Lower lobe of right lung (tissue), 2 donors: ENCODE measurements around the gene TLL1. TPM values are rescaled to one million over a fixed set of nuclear protein-coding genes. Genes with fewer than 3 reads are reported as not detected.

Experiments used
- ATAC-seq, 2 donors: fragments of 200-7000 bp; cut with Tn5 transposase; one replicate each; pipeline ENCODE4 v1.9.1; 2020 to 2022; ENCODE audit warnings: mild to moderate bottlenecking in 2 of 2, moderate library complexity in 2 of 2
- DNase-seq: peaks from one replicate; pipeline ENCODE4 v3.0.0-alpha.2; 2020
- H3K27ac ChIP-seq: fragments of 200-600 bp; one replicate; pipeline ENCODE4 v1.8.0; 2022
- H3K27me3 ChIP-seq: fragments of 200-600 bp; one replicate; pipeline ENCODE4 v1.8.0; 2022; ENCODE audit warnings: low read depth
- H3K36me3 ChIP-seq: fragments of 200-600 bp; one replicate; pipeline ENCODE4 v1.8.0; 2022; ENCODE audit warnings: mild to moderate bottlenecking
- H3K4me1 ChIP-seq: fragments of 200-600 bp; one replicate; pipeline ENCODE4 v1.8.0; 2022
- H3K4me3 ChIP-seq: fragments of 200-600 bp; one replicate; pipeline ENCODE4 v1.8.0; 2022; ENCODE audit warnings: mild to moderate bottlenecking
- H3K9me3 ChIP-seq: fragments of 200-600 bp; one replicate; pipeline ENCODE4 v1.8.0; 2022
- intact Hi-C: fragments of 100-400 bp; cut with DNase I; formaldehyde crosslinking; loops from one replicate; pipeline ENCODE4 v1.11.0; 2022
- long read RNA-seq: library from polyadenylated mRNA; unstranded; transcript quantifications from one replicate; pipeline ENCODE4 v2.0.0, GENCODE V29; 2021
- total RNA-seq: library from RNA; stranded (reverse); fragmentation: NEBNext Ultra II Directional; extraction: Animal tissue kit (Norgen Biotek cat#: 25700); gene quantifications from one replicate; pipeline ENCODE4 v1.2.1, GENCODE V29; 2021
- TF ChIP-seq, protein P1 (sequence below): fragments of 200-600 bp; IDR thresholded peaks from one replicate; pipeline ENCODE4 v1.8.0; 2022; ENCODE audit warnings: antibody characterized with exemption, mild to moderate bottlenecking
- donor health status: DM: no; HTN: yes; CAD: no; lungs with severe emphysema.

TLL1 gene
- 4.7 TPM for total RNA-seq
- long read RNA-seq, partial matches to known transcripts = 1 of 3 reads
- long read RNA-seq, other reads (novel, unspliced or antisense) = 2 of 3 reads

DNA sequence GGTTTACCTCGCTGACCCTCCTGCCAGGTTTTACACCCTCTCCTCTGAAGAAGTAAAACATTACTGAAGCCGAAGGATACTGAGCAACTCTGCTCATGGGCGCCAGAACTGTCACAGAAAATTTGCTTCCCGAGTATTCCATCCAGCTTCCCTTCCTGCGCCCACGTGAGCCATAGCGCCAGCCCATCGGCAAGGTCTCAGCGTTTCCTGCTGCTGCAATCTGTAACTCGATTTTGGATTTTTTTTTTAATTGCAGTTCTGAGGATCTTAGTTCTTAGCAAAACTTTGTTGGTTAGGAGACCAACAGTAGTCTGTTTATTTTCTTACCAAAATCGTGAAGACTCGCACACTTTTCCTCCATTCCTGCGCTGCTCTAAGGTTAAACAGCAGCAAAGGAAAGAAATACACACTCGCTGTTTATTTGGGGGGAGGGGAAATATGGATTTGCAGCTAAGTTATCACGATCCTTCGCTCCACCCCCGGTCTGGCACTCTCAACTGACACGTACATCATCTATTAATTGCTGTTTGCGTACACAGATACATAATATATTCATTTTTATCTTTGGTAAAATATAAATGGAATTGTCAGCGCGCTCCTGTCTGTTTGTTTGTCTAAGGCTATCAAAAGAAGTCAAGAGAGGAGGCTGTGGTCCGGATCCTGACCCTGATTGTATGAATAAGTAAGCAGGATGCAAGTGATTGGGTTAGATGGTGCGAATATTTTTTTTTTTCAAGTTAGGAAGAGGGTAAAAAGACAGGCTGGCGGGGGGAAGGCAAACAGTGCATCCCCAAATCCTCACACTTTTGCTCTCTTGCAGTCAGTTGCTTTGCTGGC lies at the start of gene TLL1:
TLL1 (plus strand) TSS at position 777 of the 837 bp plus-strand sequence. CDS start 668 bp downstream, outside the sequence.
- peaks cover 38% of the 10 kb centered on the region for H3K27me3 ChIP-seq
- H3K27ac ChIP-seq = peak within 1 kb of the TSS; percentile 48
- peak within 1 kb of the TSS; percentile 57 for H3K4me3 ChIP-seq
- H3K4me1 ChIP-seq = peaks cover 25% of the 10 kb centered on the region
- no peaks in the 10 kb centered on the region for H3K36me3 ChIP-seq
- TF ChIP-seq, protein P1, sequence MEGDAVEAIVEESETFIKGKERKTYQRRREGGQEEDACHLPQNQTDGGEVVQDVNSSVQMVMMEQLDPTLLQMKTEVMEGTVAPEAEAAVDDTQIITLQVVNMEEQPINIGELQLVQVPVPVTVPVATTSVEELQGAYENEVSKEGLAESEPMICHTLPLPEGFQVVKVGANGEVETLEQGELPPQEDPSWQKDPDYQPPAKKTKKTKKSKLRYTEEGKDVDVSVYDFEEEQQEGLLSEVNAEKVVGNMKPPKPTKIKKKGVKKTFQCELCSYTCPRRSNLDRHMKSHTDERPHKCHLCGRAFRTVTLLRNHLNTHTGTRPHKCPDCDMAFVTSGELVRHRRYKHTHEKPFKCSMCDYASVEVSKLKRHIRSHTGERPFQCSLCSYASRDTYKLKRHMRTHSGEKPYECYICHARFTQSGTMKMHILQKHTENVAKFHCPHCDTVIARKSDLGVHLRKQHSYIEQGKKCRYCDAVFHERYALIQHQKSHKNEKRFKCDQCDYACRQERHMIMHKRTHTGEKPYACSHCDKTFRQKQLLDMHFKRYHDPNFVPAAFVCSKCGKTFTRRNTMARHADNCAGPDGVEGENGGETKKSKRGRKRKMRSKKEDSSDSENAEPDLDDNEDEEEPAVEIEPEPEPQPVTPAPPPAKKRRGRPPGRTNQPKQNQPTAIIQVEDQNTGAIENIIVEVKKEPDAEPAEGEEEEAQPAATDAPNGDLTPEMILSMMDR = no peak
- no peaks in the 10 kb centered on the region for H3K9me3 ChIP-seq
- DNase-seq (no peak), ATAC-seq (peak in 1 of 2 donors; percentile 38)
- intact Hi-C loops = no loop called here

DNA sequence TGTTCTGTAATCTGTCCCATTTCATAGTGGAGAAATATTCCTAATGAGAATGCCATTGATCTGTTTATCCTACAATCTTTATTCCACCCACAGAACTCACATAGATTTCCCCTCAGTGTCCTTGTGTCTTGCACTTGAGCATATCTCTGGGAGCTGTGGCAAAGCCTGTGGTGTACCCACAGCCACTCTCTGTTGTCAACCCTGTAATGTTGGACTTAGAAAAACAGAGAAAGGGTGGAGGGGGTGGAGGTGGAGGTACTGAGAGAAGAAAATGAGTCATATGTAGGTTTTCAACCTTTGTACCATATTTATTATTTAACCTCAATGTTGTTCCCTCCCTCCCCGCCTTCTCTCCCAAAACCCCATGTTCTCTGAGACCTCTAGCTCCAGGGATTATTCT lies 46.9 kb upstream of the TLL1 start:
- H3K4me1 ChIP-seq = no peaks in the 10 kb centered on the region
- ATAC-seq (no peak), DNase-seq (no peak)
- no peaks in the 10 kb centered on the region for H3K27me3 ChIP-seq
- H3K36me3 ChIP-seq = no peaks in the 10 kb centered on the region
- TF ChIP-seq, protein P1 = no peak
- H3K4me3 ChIP-seq = no peak overlapping the region
- no peaks in the 10 kb centered on the region for H3K9me3 ChIP-seq
- intact Hi-C loops = no loop called here
- no peak overlapping the region for H3K27ac ChIP-seq

DNA sequence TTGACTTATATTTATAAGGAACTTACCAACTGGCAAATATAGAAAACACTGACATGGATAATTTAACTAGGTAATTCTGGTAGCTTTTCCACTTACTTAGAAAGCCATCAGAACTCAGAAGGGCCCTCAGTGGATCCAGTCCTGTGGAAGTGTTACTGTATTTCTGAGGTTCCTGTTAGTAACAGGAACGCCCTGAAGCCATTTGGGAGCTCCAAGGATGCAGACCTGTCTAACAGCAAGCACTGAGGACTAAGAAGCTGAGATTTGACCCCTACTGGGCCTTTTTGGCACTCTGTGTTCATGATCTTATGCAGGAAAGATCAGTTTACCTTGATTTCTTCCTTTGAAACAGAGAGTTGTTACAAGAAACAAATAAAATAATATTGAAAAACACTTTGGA lies 46.0 kb upstream of the TLL1 start:
- no peak overlapping the region for H3K4me3 ChIP-seq

DNA sequence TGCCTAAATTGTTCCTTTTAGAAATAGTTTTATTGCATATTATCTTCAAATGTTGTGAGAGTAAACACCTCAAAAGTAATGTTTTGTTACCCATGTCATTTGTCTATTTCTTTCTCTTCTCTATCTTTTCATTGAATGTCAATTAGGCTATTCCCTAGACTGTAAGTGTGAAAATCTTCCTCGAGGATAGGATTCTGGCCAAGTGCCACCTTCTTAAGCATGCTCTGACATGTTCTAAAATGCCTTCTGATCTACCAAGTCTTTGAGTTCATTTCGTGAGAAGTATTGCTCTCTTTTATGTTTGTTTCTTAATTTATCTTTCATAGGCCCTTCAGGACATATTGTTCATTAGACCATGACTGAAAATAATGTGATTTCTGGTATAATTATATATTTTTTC lies 44.1 kb upstream of the TLL1 start:
- no peaks in the 10 kb centered on the region for H3K4me1 ChIP-seq
- no peak overlapping the region for H3K4me3 ChIP-seq
- TF ChIP-seq, protein P1 = no peak
- H3K9me3 ChIP-seq = no peaks in the 10 kb centered on the region
- no peak for ATAC-seq
- H3K36me3 ChIP-seq = no peaks in the 10 kb centered on the region
- H3K27me3 ChIP-seq = no peaks in the 10 kb centered on the region
- no peak overlapping the region for H3K27ac ChIP-seq
- DNase-seq = no peak
- intact Hi-C loops = no loop called here

More for the DNA sequence above, 46.0 kb upstream of the TLL1 start:
- ATAC-seq (no peak), DNase-seq (no peak)
- H3K27me3 ChIP-seq = no peaks in the 10 kb centered on the region
- H3K9me3 ChIP-seq = no peaks in the 10 kb centered on the region
- H3K36me3 ChIP-seq = no peaks in the 10 kb centered on the region
- no peak overlapping the region for H3K27ac ChIP-seq
- no peaks in the 10 kb centered on the region for H3K4me1 ChIP-seq
- intact Hi-C loops = no loop called here
- TF ChIP-seq, protein P1 = no peak

DNA sequence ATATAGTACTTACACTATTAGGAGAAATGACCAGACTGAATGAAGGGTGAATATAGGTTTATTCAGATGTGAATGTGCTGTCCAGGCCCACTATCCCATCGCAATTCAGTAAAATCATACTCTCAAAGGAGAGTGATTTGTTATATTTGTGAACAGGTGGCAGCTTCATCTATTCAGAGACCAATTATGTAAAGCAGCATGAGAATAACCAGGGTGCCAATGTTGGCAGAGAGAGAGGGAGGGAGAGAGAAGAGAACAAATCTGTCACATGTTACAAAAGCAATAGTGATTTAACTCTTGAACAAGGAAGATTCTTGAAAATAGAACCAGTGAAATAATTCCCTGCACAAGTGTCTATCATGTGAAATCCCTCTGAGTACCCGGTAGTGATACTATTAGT lies 38.9 kb upstream of the TLL1 start:
- Histone ChIP-seq H3K4me1 (no peaks in the 10 kb centered on the region), H3K27me3 (no peaks in the 10 kb centered on the region), H3K4me3 (no peak overlapping the region), H3K27ac (no peak overlapping the region), H3K36me3 (no peaks in the 10 kb centered on the region), H3K9me3 (no peaks in the 10 kb centered on the region)
- intact Hi-C loops = no loop called here
- DNase-seq = no peak
- ATAC-seq = no peak
- TF ChIP-seq, protein P1 = no peak
